Mesothelial cell of epicardium (in vitro differentiated cells): ENCODE data around the gene KIAA1549. TPM values are rescaled to one million over a fixed set of nuclear protein-coding genes. Genes with fewer than 3 reads are reported as not detected.
A peak's percentile ranks its signal among the peaks of the same experiment; 100 is the strongest.

Source experiments
- DNase-seq, 2 experiments: peaks; one replicate each; pipeline ENCODE4 v3.0.0; 2021; ENCODE audit warnings: low spot score in 2 of 2; ENCODE audit not compliant: unreplicated experiment in 2 of 2
- H3K27ac Mint-ChIP-seq: 2 replicates; pipeline ENCODE4 v1.8.0; 2021; ENCODE audit warnings: mixed read lengths
- H3K27me3 Mint-ChIP-seq: 2 replicates; pipeline ENCODE4 v1.8.0; 2021; ENCODE audit warnings: low read depth, mixed read lengths
- H3K36me3 Mint-ChIP-seq: 2 replicates; pipeline ENCODE4 v1.8.0; 2021; ENCODE audit warnings: mixed read lengths
- H3K4me1 Mint-ChIP-seq: 2 replicates; pipeline ENCODE4 v1.8.0; 2021; ENCODE audit warnings: mixed read lengths
- H3K4me3 Mint-ChIP-seq: 2 replicates; pipeline ENCODE4 v1.8.0; 2021; ENCODE audit warnings: mild to moderate bottlenecking, moderate library complexity, mixed read lengths
- H3K9me3 Mint-ChIP-seq: 2 replicates; pipeline ENCODE4 v1.8.0; 2021; ENCODE audit warnings: mixed read lengths
- CTCF ChIP-seq: fragments of 200-600 bp; sonication (generic); IDR thresholded peaks from one replicate; pipeline ENCODE4 v1.5.0; 2021; ENCODE audit warnings: antibody characterized with exemption; ENCODE audit not compliant: unreplicated experiment
- total RNA-seq: library from RNA; stranded (reverse); gene quantifications from 3 replicates; pipeline ENCODE4 v1.2.1, GENCODE V29; 2021

The KIAA1549 gene
- total RNA-seq, 1 donor from 2014 or later = 34.8 TPM

- H3K27ac Mint-ChIP-seq = no peak overlapping the region
- no peak for DNase-seq
- no peaks in the 10 kb centered on the region for H3K27me3 Mint-ChIP-seq
- H3K4me3 Mint-ChIP-seq = no peak overlapping the region
- TF ChIP-seq CTCF = no peak
- no peaks in the 10 kb centered on the region for H3K36me3 Mint-ChIP-seq
- H3K4me1 Mint-ChIP-seq = no peaks in the 10 kb centered on the region
- H3K9me3 Mint-ChIP-seq = peaks cover 9% of the 10 kb centered on the region
Measured at GRCh38 chr7:138992052-138992531, 10.9 kb upstream of the KIAA1549 start.

- no peak overlapping the region for H3K27ac Mint-ChIP-seq
- no peak for DNase-seq
- no peaks in the 10 kb centered on the region for H3K27me3 Mint-ChIP-seq
- H3K36me3 Mint-ChIP-seq = peaks cover 2% of the 10 kb centered on the region
- H3K9me3 Mint-ChIP-seq = peaks cover 13% of the 10 kb centered on the region
- no peak overlapping the region for H3K4me3 Mint-ChIP-seq
- peaks cover 3% of the 10 kb centered on the region for H3K4me1 Mint-ChIP-seq
- no peak for TF ChIP-seq CTCF
Measured at GRCh38 chr7:138987686-138988085, 6.5 kb upstream of the KIAA1549 start.

GRCh38 chr7:138982204-138982623, 1.0 kb upstream of the KIAA1549 start:
- Mint-ChIP-seq H3K27ac (peak overlapping the region; percentile 65), H3K4me3 (peak overlapping the region; percentile 64), H3K36me3 (peaks cover 2% of the 10 kb centered on the region), H3K9me3 (peaks cover 4% of the 10 kb centered on the region), H3K4me1 (peaks cover 33% of the 10 kb centered on the region), H3K27me3 (no peaks in the 10 kb centered on the region)
- TF ChIP-seq CTCF = no peak
- DNase-seq = no peak

- peak; percentile 34 to 52 for DNase-seq
- H3K36me3 Mint-ChIP-seq = no peaks in the 10 kb centered on the region
- no peak for TF ChIP-seq CTCF
- peak overlapping the region; percentile 95 for H3K27ac Mint-ChIP-seq
- no peaks in the 10 kb centered on the region for H3K27me3 Mint-ChIP-seq
- H3K4me3 Mint-ChIP-seq = peak overlapping the region; percentile 95
- H3K9me3 Mint-ChIP-seq = no peaks in the 10 kb centered on the region
- H3K4me1 Mint-ChIP-seq = peaks cover 31% of the 10 kb centered on the region
Measured at GRCh38 chr7:138980563-138981291, 462 bp downstream of the KIAA1549 start.

GRCh38 chr7:138979988-138980562, 1.1 kb downstream of the KIAA1549 start:
- DNase-seq = no peak
- Mint-ChIP-seq H3K9me3 (no peaks in the 10 kb centered on the region), H3K4me1 (peaks cover 38% of the 10 kb centered on the region), H3K36me3 (no peaks in the 10 kb centered on the region), H3K27me3 (no peaks in the 10 kb centered on the region), H3K4me3 (peak overlapping the region; percentile 95), H3K27ac (peak overlapping the region; percentile 95)
- no peak for TF ChIP-seq CTCF
